Naive thymus-derived CD8-positive, alpha-beta T cell (primary cell): ENCODE data around the gene FYB1. TPM values are rescaled to one million over a fixed set of nuclear protein-coding genes. Genes with fewer than 3 reads are reported as not detected.
A peak's percentile ranks its signal among the peaks of the same experiment; 100 is the strongest.

Experiments used
- ATAC-seq, 2 donors: fragments of 150-1000 bp; cut with Tn5 transposase in 1 of 2; sonication (Bioruptor Pico), chemical (Tn5 transposase) in 1 of 2; 1 replicate in 1 of 2; 2 replicates in 1 of 2; pipeline ENCODE4 v1.10.0; 2021; ENCODE audit warnings: mild to moderate bottlenecking in 2 of 2, moderate library complexity in 2 of 2
- POLR2A ChIA-PET: fragments of 350-600 bp; sonication (Branson Sonifier 250); formaldehyde crosslinking; loops from one replicate; lab custom pipeline; 2021; ENCODE audit warnings: antibody characterized with exemption; lab: Charles Lee
- DNase-seq, 10 donors: peaks; one replicate each; pipeline versions ENCODE4 v3.0.0 to v3.0.0-alpha.2; 2020 to 2022
- H3K27ac Mint-ChIP-seq, 10 donors: one replicate each; pipeline ENCODE4 v1.8.0; 2020 to 2022; ENCODE audit warnings: mild to moderate bottlenecking in 10 of 10, mixed read lengths in 10 of 10, moderate library complexity in 4 of 10, inconsistent platforms in 1 of 10
- H3K27me3 Mint-ChIP-seq, 5 donors: one replicate each; pipeline ENCODE4 v1.8.0; 2021 to 2022; ENCODE audit warnings: mixed read lengths in 5 of 5
- H3K36me3 Mint-ChIP-seq, 3 donors: one replicate each; pipeline ENCODE4 v1.8.0; 2020 to 2022; ENCODE audit warnings: mixed read lengths in 3 of 3, mild to moderate bottlenecking in 2 of 3, inconsistent platforms in 1 of 3
- H3K4me1 Mint-ChIP-seq, 4 donors: one replicate each; pipeline ENCODE4 v1.8.0; 2021 to 2022; ENCODE audit warnings: mixed read lengths in 4 of 4
- H3K4me3 Mint-ChIP-seq, 10 donors: one replicate each; pipeline ENCODE4 v1.8.0; 2020 to 2022; ENCODE audit warnings: mild to moderate bottlenecking in 10 of 10, mixed read lengths in 10 of 10, moderate library complexity in 6 of 10, inconsistent platforms in 1 of 10
- H3K9me3 Mint-ChIP-seq, 9 donors: one replicate each; pipeline ENCODE4 v1.8.0; 2020 to 2022; ENCODE audit warnings: mixed read lengths in 9 of 9, mild to moderate bottlenecking in 3 of 9, inconsistent platforms in 1 of 9, moderate library complexity in 1 of 9
- polyA plus RNA-seq, 3 donors: library from polyadenylated mRNA; unstranded; fragments of 300-500 nt; fragmentation: Illumina TruSeq; gene quantifications; one replicate each; pipeline ENCODE4 v1.2.3, GENCODE V29; 2021
- total RNA-seq, 8 experiments: library from RNA in 2 of 8; stranded (reverse) in 2 of 8; gene quantifications; one replicate each; pipeline ENCODE4 v1.2.3 and lab custom pipeline; 2021 to 2026

The FYB1 gene
- total and polyA plus RNA-seq, 5 experiments from 2014 or later, result 181 to 642 (median 431) TPM

DNA sequence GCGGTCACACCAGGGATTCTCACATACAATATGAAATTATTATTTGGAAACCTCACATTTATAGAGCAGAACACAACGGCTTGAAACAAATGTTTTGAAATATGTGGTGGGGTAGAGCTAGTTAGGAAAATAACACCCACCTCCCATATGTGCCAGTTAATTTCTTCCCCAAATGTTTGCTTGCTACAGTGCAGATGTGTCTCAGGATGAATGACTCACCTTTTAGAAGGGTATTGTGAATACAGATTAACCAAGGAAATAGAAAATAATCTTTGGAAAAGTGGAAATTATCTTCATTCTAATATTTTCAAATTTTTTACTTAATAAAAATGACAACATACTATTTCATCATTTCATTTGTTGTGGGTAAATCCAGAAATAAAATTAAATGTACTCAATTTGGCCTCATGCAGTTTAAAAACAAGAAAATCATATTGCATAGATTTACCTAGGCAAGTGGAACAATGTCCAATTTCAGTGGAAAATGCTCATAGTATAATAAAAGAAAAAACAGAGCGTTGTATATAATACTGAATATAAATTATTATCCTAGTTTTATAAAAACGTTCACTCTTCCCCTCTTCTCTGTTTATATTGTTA is 105.9 kb downstream of the FYB1 start:
- Mint-ChIP-seq H3K27me3 (no peaks in the 10 kb centered on the region), H3K4me1 (peaks cover 12 to 37% (median 24%) of the 10 kb centered on the region in 4 donors), H3K27ac (peak overlapping the region in 5 of 10 donors; percentile 1 to 88 (median 14)), H3K4me3 (no peak overlapping the region), H3K9me3 (no peaks in the 10 kb centered on the region), H3K36me3 (peaks cover 4 to 91% (median 21%) of the 10 kb centered on the region in 3 donors)
- no peak for DNase-seq
- POLR2A ChIA-PET, result no interaction called here
- no peak for ATAC-seq

DNA sequence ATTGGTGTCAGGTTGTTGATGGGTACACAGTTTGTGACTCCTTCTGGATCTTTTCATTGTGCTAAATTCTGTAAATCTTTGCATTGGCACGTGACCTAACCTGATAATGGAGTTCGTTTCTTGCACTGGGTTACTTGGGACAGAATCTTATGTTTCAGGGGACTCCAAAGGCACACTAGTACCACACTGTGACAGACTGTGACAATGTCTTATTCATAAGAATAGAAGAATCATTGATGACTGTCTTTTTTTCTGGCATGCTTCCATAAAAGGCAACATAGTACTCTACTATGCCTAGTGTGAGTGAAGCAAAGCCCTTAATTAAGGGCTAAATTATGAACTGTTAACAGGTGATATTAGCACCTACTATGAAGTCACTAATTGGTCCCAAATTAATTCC is 109.8 kb downstream of the FYB1 start:
- Mint-ChIP-seq H3K36me3 (peaks cover 5 to 85% (median 12%) of the 10 kb centered on the region in 3 donors), H3K4me3 (no peak overlapping the region), H3K4me1 (peaks cover 0 to 11% (median 7%) of the 10 kb centered on the region in 4 donors), H3K9me3 (no peaks in the 10 kb centered on the region), H3K27ac (peak overlapping the region in 6 of 10 donors; percentile 2 to 85 (median 76)), H3K27me3 (no peaks in the 10 kb centered on the region)
- no peak for ATAC-seq
- DNase-seq, result no peak
- POLR2A ChIA-PET, result no interaction called here

DNA sequence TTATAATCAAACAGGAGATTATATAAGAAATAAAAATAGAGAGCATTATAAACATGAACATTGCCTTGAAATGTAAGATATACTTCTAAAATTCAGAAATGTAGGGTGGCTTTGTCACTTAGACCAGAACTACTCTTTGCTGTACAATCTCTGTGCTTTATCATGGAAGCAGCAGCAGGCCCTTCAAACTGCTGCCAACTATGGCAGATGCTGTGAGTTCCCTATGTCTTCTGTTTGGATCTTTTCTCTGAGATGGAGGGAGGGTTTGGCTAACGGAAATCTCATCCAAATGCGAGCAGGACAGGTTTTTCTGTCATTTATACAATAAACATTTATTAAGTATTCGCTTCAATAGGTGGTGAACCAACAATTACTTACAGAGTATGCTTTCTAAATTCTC is 110.4 kb downstream of the FYB1 start:
- Mint-ChIP-seq H3K4me1 (peaks cover 0 to 9% (median 7%) of the 10 kb centered on the region in 4 donors), H3K9me3 (no peaks in the 10 kb centered on the region), H3K36me3 (peaks cover 11 to 85% (median 16%) of the 10 kb centered on the region in 3 donors), H3K4me3 (no peak overlapping the region), H3K27me3 (no peaks in the 10 kb centered on the region), H3K27ac (peak overlapping the region in 9 of 10 donors; percentile 2 to 85 (median 57))
- DNase-seq, result no peak
- ATAC-seq, result no peak
- POLR2A ChIA-PET, result no interaction called here

GRCh38 chr5:39107350-39107749 is 112.0 kb downstream of the FYB1 start:
- Mint-ChIP-seq H3K4me1 (peaks cover 2 to 15% (median 8%) of the 10 kb centered on the region in 4 donors), H3K27me3 (no peaks in the 10 kb centered on the region), H3K4me3 (no peak overlapping the region), H3K9me3 (no peaks in the 10 kb centered on the region), H3K36me3 (peaks cover 18 to 84% (median 21%) of the 10 kb centered on the region in 3 donors), H3K27ac (peak overlapping the region in 1 of 10 donors; percentile 2)
- POLR2A ChIA-PET, result no interaction called here
- DNase-seq, result no peak
- ATAC-seq, result no peak

DNA sequence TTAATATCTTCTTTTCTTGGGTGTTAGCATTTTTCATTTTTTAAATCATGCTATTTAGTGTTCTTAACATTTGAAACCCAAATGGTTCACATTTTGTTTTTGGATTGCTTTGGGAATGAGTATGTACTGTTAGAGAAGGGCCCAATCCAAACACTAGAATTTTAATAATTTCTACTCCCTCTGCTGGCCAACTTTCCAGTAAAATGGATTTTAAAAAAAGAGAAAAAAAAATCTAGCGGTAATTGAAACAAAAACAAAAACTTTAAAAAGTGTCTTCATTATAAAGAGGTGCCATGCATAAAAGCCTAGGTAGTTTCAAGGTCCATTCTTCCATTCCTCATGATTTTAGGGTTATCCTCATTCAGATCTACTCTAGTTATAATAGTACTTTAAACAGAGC is 113.0 kb downstream of the FYB1 start:
- POLR2A ChIA-PET, result no interaction called here
- peak in 1 of 10 donors; percentile 19 for DNase-seq
- no peaks in the 10 kb centered on the region for H3K9me3 Mint-ChIP-seq
- H3K36me3 Mint-ChIP-seq, result peaks cover 18 to 83% (median 21%) of the 10 kb centered on the region in 3 donors
- no peak overlapping the region for H3K4me3 Mint-ChIP-seq
- H3K27ac Mint-ChIP-seq, result peak overlapping the region in 5 of 10 donors; percentile 21 to 57 (median 37)
- no peak for ATAC-seq
- no peaks in the 10 kb centered on the region for H3K27me3 Mint-ChIP-seq
- H3K4me1 Mint-ChIP-seq, result peaks cover 9 to 20% (median 10%) of the 10 kb centered on the region in 4 donors

GRCh38 chr5:39104221-39104620 is 115.1 kb downstream of the FYB1 start:
- Mint-ChIP-seq H3K9me3 (no peaks in the 10 kb centered on the region), H3K27ac (peak overlapping the region in 8 of 10 donors; percentile 12 to 89 (median 62)), H3K36me3 (peaks cover 14 to 65% (median 19%) of the 10 kb centered on the region in 3 donors), H3K4me3 (no peak overlapping the region), H3K4me1 (peaks cover 9 to 35% (median 26%) of the 10 kb centered on the region in 4 donors), H3K27me3 (no peaks in the 10 kb centered on the region)
- POLR2A ChIA-PET, result no interaction called here
- ATAC-seq (no peak), DNase-seq (no peak)

DNA sequence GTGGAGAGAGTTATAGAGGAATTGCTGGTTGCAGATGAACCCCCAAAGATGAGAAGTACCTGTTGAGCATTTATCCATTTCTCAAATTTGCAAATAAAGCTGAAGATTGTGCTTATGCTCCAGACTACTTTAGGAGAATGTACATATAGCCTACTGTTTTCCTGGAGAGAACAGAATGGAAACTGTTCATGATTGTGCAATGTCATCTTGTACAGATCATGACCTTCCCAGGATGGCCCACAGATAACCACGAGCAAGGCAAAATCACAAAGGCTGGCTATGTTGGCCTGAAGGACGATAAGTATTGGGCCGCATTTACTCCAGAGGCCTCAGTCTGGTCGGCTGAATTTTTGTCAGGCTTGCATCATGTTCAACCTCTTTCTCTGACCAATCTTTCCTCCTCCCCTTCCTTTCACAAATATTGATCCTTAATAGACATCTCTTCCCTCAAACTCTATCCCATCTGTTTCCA is 116.6 kb downstream of the FYB1 start:
- peak overlapping the region in 2 of 10 donors; percentile 31 to 56 for H3K4me3 Mint-ChIP-seq
- H3K36me3 Mint-ChIP-seq, result peaks cover 14 to 53% (median 18%) of the 10 kb centered on the region in 3 donors
- POLR2A ChIA-PET, result interaction anchor here (1.0 kb wide), 1 partner anchor 30 kb away, joined by 4 read pairs; no protein-coding TSS in a partner anchor
- H3K27me3 Mint-ChIP-seq, result no peaks in the 10 kb centered on the region
- no peak for ATAC-seq
- H3K4me1 Mint-ChIP-seq, result peaks cover 11 to 36% (median 30%) of the 10 kb centered on the region in 4 donors
- H3K27ac Mint-ChIP-seq, result peak overlapping the region in 9 of 10 donors; percentile 22 to 90 (median 50)
- no peaks in the 10 kb centered on the region for H3K9me3 Mint-ChIP-seq
- no peak for DNase-seq

DNA sequence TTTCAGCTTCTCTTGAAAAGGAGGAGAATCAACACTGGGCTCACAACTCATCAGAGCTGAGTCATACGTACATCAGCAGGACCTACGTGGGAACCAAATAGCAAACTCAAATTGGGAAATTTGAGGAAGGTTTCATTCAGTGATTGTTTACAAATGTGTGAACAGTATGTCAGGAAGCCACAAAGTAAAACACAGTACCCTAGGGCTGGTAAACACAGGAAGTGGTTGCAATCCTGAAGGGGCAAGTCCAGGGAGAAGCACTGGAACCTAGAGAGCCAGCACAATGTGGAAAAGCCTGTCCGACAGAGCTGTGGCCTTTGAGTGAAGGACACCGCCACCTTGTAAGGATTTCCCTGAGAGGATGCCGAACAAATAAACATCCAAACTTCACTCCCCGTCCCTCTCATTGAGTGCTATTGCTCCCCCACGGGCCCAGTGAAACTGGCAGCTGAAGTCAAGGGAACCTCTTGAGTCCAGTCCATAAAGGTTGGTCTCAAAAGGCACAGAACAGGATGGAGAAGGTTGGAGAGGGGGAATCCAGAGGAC is 118.4 kb downstream of the FYB1 start:
- Mint-ChIP-seq H3K9me3 (no peaks in the 10 kb centered on the region), H3K27me3 (no peaks in the 10 kb centered on the region), H3K27ac (peak overlapping the region; percentile 62 to 90 (median 81)), H3K4me3 (peak overlapping the region in 4 of 10 donors; percentile 29 to 62 (median 42)), H3K36me3 (peaks cover 14 to 37% (median 14%) of the 10 kb centered on the region in 3 donors), H3K4me1 (peaks cover 16 to 36% (median 32%) of the 10 kb centered on the region in 4 donors)
- POLR2A ChIA-PET, result interaction anchor here (1.1 to 1.4 kb wide), 2 partner anchors 16 to 27 kb away, joined by 3 to 4 read pairs; no protein-coding TSS in a partner anchor
- ATAC-seq (peak; percentile 10 to 27), DNase-seq (no peak)

DNA sequence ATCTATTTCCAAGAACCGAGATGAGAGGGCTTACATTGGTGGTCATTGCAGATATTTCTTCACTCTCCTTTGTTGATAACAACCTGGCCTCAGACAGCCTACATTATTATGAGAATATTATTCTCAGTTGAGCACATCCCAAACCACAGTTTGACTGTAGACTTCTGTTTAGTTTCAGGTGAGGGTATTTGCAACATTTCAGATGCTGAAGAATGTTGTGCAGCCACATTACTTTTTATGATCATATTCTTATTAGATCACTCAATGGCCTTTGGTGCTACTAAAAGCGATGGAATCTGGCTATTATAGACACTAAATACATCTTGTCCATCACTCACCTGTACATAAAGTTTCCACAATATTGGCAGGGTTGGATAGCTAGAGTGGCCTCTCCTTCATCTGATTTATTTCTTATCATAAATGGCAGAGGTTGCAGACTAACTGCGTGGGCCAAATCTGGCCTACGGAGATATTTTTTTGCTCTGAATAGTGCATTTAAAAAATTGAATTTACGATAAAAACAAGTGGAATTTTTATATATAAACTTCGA is 119.0 kb downstream of the FYB1 start:
- POLR2A ChIA-PET, result interaction anchor here (1.1 to 1.4 kb wide), 2 partner anchors 17 to 27 kb away, joined by 3 to 4 read pairs; no protein-coding TSS in a partner anchor
- ATAC-seq (no peak), DNase-seq (no peak)
- Mint-ChIP-seq H3K27ac (peak overlapping the region; percentile 7 to 90 (median 82)), H3K27me3 (no peaks in the 10 kb centered on the region), H3K36me3 (peaks cover 14 to 33% (median 14%) of the 10 kb centered on the region in 3 donors), H3K9me3 (no peaks in the 10 kb centered on the region), H3K4me1 (peaks cover 16 to 36% (median 32%) of the 10 kb centered on the region in 4 donors), H3K4me3 (no peak overlapping the region)

- peaks cover 14 to 29% (median 14%) of the 10 kb centered on the region in 3 donors for H3K36me3 Mint-ChIP-seq
- no peaks in the 10 kb centered on the region for H3K27me3 Mint-ChIP-seq
- POLR2A ChIA-PET, result interaction anchor here (1.4 kb wide), 1 partner anchor 26 kb away, joined by 4 read pairs; no protein-coding TSS in a partner anchor
- peak overlapping the region in 9 of 10 donors; percentile 7 to 90 (median 56) for H3K27ac Mint-ChIP-seq
- H3K4me3 Mint-ChIP-seq, result no peak overlapping the region
- DNase-seq (no peak), ATAC-seq (peak in 1 of 2 donors; percentile 12)
- H3K9me3 Mint-ChIP-seq, result no peaks in the 10 kb centered on the region
- H3K4me1 Mint-ChIP-seq, result peaks cover 16 to 36% (median 32%) of the 10 kb centered on the region in 4 donors
These were observed 119.5 kb downstream of the FYB1 start for GRCh38 chr5:39099831-39100230.

- Mint-ChIP-seq H3K27me3 (peaks cover 0 to 7% (median 0%) of the 10 kb centered on the region in 5 donors), H3K9me3 (no peaks in the 10 kb centered on the region), H3K4me3 (no peak overlapping the region), H3K36me3 (no peaks in the 10 kb centered on the region), H3K27ac (no peak overlapping the region), H3K4me1 (peaks cover 0 to 6% (median 2%) of the 10 kb centered on the region in 4 donors)
- ATAC-seq (no peak), DNase-seq (no peak)
- POLR2A ChIA-PET, result no interaction called here
These were observed 126.0 kb downstream of the FYB1 start for GRCh38 chr5:39093352-39093751.

DNA sequence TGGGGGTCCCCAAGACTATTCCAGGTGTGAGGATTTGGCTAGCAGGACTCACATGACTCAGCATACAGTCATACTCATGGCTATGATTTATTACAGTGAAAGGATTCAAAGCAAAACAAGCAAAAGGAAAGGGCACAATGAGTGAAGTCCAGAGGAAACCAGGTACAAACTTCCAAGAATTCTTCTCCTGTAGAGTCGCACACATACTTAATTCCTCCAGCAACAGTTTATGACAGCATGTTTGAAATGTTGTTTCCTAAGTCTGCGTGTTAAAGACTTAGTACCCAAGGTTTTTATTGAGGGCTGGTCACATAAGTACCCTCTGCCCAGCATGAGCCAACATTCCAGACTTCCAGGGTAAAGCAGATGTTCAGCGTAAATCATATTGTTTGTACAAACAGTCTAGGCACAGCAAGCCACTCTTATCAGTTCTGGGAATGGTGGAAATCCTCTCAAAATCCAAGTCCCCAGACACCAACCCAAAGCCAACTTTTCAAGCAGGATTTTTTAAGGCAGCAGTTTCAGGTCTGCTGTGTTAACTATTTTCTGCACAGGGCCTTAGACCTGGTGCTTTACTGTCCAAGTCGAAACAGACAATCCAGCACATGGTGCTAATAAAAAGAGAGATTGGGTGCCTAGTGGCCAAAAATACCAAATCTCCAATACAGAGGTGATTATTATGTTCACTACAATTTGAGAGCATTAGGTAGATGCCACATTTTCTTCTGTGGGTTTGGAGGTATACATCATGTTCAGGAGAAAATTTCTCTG is 126.6 kb downstream of the FYB1 start:
- DNase-seq (no peak), ATAC-seq (no peak)
- Mint-ChIP-seq H3K36me3 (no peaks in the 10 kb centered on the region), H3K9me3 (no peaks in the 10 kb centered on the region), H3K27me3 (peaks cover 0 to 8% (median 0%) of the 10 kb centered on the region in 5 donors), H3K27ac (no peak overlapping the region), H3K4me1 (peaks cover 0 to 6% (median 2%) of the 10 kb centered on the region in 4 donors), H3K4me3 (no peak overlapping the region)
- POLR2A ChIA-PET, result no interaction called here
